GM12878 (cell line): ENCODE measurements around the gene TSFM. TPM values are rescaled to one million over a fixed set of nuclear protein-coding genes. Genes with fewer than 3 reads are reported as not detected.

Source experiments
- ATAC-seq: fragments of 200-7000 bp; cut with Tn5 transposase; 3 replicates; pipeline ENCODE4 v1.9.1; 2020; ENCODE audit warnings: mild to moderate bottlenecking, moderate library complexity
- BruUV-seq: library from RNA; stranded (reverse); fragments of 400-500 nt; replicated peaks from 2 replicates; lab custom pipeline; 2021; lab: Mats Ljungman, UMichigan
- CTCF ChIA-PET: fragments of 300-600 bp; sonication (Branson Sonifier 250); formaldehyde crosslinking; extraction: SDS; loops from one replicate; lab custom pipeline; 2021; ENCODE audit warnings: inconsistent platforms; lab: Yijun Ruan, JAX
- POLR2A ChIA-PET: fragments of 350-600 bp; formaldehyde crosslinking; extraction: SDS; loops from one replicate; lab custom pipeline; 2021; ENCODE audit warnings: inconsistent platforms; lab: Charles Lee
- RAD21 ChIA-PET: fragments of 300-600 bp; sonication (Branson Sonifier 250); formaldehyde crosslinking; loops from one replicate; lab custom pipeline; 2023; ENCODE audit warnings: antibody characterized with exemption; ENCODE audit not compliant: unreplicated experiment; lab: Charles Lee
- SMC1A ChIA-PET: fragments of 300-600 bp; sonication (Branson Sonifier 250); formaldehyde crosslinking; loops from one replicate; lab custom pipeline; 2023; ENCODE audit not compliant: unreplicated experiment, uncharacterized antibody; lab: Charles Lee
- DNase-seq: peaks from one replicate; pipeline ENCODE4 v3.0.0-alpha.2; 2011; ENCODE audit warnings: low read depth, low spot score
- FAIRE-seq: peaks from 3 replicates; lab custom pipeline; 2011; peaks lifted over from hg19 to GRCh38; lab: Jason Lieb, UNC
- H2AFZ ChIP-seq: 2 replicates; pipeline ENCODE4 v1.6.0; 2011; ENCODE audit warnings: low read depth, low read length, control low read depth; ENCODE audit not compliant: control insufficient read depth
- H3K27ac ChIP-seq: 2 replicates; pipeline ENCODE4 v1.5.1; 2011; ENCODE audit warnings: control low read depth; ENCODE audit not compliant: control insufficient read depth, insufficient read depth
- H3K27me3 ChIP-seq, 2 experiments: replicated peaks in 1 of 2; 2 replicates each; pipeline versions ENCODE4 v1.6.0 to v1.6.1; 2011; ENCODE audit warnings: low read length in 1 of 2; ENCODE audit not compliant: control insufficient read depth in 2 of 2, insufficient read depth in 2 of 2
- H3K36me3 ChIP-seq, 2 experiments: 2 replicates each; pipeline ENCODE4 v1.5.1; 2011; ENCODE audit warnings: low read length in 1 of 2; ENCODE audit not compliant: control insufficient read depth in 2 of 2, insufficient read depth in 2 of 2
- H3K4me1 ChIP-seq: 2 replicates; pipeline ENCODE4 v1.6.1; 2011; ENCODE audit warnings: mild to moderate bottlenecking, low read length, moderate library complexity, mixed read lengths; ENCODE audit not compliant: control insufficient read depth, insufficient read depth
- H3K4me2 ChIP-seq: 2 replicates; pipeline ENCODE4 v1.6.0; 2011; ENCODE audit warnings: control low read depth; ENCODE audit not compliant: control insufficient read depth, insufficient read depth
- H3K4me3 ChIP-seq: fragments of 200-600 bp; sonication (generic); 2 replicates; pipeline ENCODE4 v1.5.1; 2016
- H3K79me2 ChIP-seq: 2 replicates; pipeline ENCODE4 v1.6.0; 2011; ENCODE audit warnings: low read length; ENCODE audit not compliant: control insufficient read depth, insufficient read depth
- H3K9ac ChIP-seq: 2 replicates; pipeline ENCODE4 v1.8.0; 2011; ENCODE audit warnings: low read length, control low read depth, mixed read lengths; ENCODE audit not compliant: control insufficient read depth, insufficient read depth
- H3K9me3 ChIP-seq: replicated peaks from 3 replicates; pipeline ENCODE4 v1.5.1; 2011; ENCODE audit warnings: mild to moderate bottlenecking, low read length; ENCODE audit not compliant: control insufficient read depth, insufficient read depth
- H4K20me1 ChIP-seq: 2 replicates; pipeline ENCODE4 v1.6.0; 2011; ENCODE audit not compliant: control insufficient read depth, insufficient read depth
- EED ChIP-seq: sonication (generic); IDR thresholded peaks from 2 replicates; pipeline ENCODE4 v1.6.1; 2016; ENCODE audit warnings: antibody characterized with exemption, low read depth
- HDAC6 ChIP-seq: fragments of 200-600 bp; sonication (generic); IDR thresholded peaks from one replicate; pipeline ENCODE4 v1.8.0; 2017; ENCODE audit warnings: antibody characterized with exemption; ENCODE audit not compliant: unreplicated experiment
- IKZF1 ChIP-seq: fragments of 450-650 bp; conservative IDR thresholded peaks from 2 replicates; pipeline ENCODE4 v1.6.1; 2017; ENCODE audit warnings: antibody characterized with exemption, mild to moderate bottlenecking
- NRF1 ChIP-seq: conservative IDR thresholded peaks from 2 replicates; pipeline ENCODE4 v1.6.1; 2011; ENCODE audit warnings: mild to moderate bottlenecking, low read depth, low read length, improper control_type of control experiment
- POLR2A ChIP-seq: IDR thresholded peaks from 2 replicates; pipeline ENCODE4 v1.6.1; 2011; ENCODE audit warnings: low read depth, mild to moderate bottlenecking, low read length
- SMARCA5 ChIP-seq: fragments of 450-650 bp; IDR thresholded peaks from 2 replicates; pipeline ENCODE4 v1.6.1; 2017; ENCODE audit warnings: mild to moderate bottlenecking
- SMC3 ChIP-seq: IDR thresholded peaks from 2 replicates; pipeline ENCODE4 v1.6.1; 2011; ENCODE audit warnings: low read length, improper control_type of control experiment, borderline replicate concordance
- TCF3 ChIP-seq: IDR thresholded peaks from 2 replicates; pipeline ENCODE4 v1.6.1; 2012; ENCODE audit warnings: low read depth, mild to moderate bottlenecking, low read length, borderline replicate concordance; ENCODE audit not compliant: insufficient read depth
- WGBS: methylation state at CpG from one replicate; pipeline ENCODE4 v1.1.6; 2016; ENCODE audit warnings: low lambda C conversion rate; ENCODE audit not compliant: insufficient replicate concordance, insufficient coverage; ENCODE audit errors: missing lambda C conversion rate; 5-methylcytosine and 5-hydroxymethylcytosine counted together
- in situ Hi-C: fragments of 300-500 bp; cut with MboI; formaldehyde crosslinking; loops from 9 replicates; pipeline ENCODE4 v1.14.3; 2018; ENCODE audit warnings: mixed read lengths
- intact Hi-C: fragments of 100-400 bp; cut with micrococcal nuclease; formaldehyde crosslinking; loops from one replicate; pipeline ENCODE4 v1.14.2; 2022; ENCODE audit not compliant: unreplicated experiment
- polyA plus RNA-seq, 11 experiments: library from polyadenylated mRNA; depleted of rRNA in 4 of 11; unstranded in 6 of 11; stranded (reverse) in 5 of 11; fragments of >200 nt; fragmentation: Nextera tagmentation in 4 of 11; fragmentation: Illumina TruSeq in 1 of 11; extraction: Ambion mirVana in 4 of 11; extraction: Trizol in 1 of 11; gene quantifications; 1 replicate in 1 of 11; 2 replicates in 10 of 11; pipeline versions ENCODE4 v1.2.1 to v1.2.3, GENCODE V29; 2011 to 2016; ENCODE audit warnings: inconsistent platforms in 2 of 11, missing spikeins in 2 of 11, low read depth in 1 of 11
- total RNA-seq, 4 experiments: library from RNA; depleted of rRNA in 3 of 4; stranded (reverse); fragments of >200 nt in 3 of 4; fragmentation: Illumina TruSeq in 1 of 4; extraction: Trizol in 1 of 4; gene quantifications; 2 replicates each; pipeline versions ENCODE4 v1.2.1 to v1.2.3, GENCODE V29; 2013 to 2021
- TF ChIP-seq, protein P1 (sequence below), 3 experiments: IDR thresholded peaks in 2 of 3; conservative IDR thresholded peaks in 1 of 3; 2 replicates each; pipeline ENCODE4 v1.5.1; 2011; ENCODE audit warnings: low read depth in 3 of 3, low read length in 3 of 3, mild to moderate bottlenecking in 3 of 3, control low read depth in 2 of 3, moderate library complexity in 2 of 3, inconsistent platforms in 1 of 3, mixed read lengths in 1 of 3; ENCODE audit not compliant: control insufficient read depth in 2 of 3, insufficient read depth in 1 of 3; ENCODE audit errors: extremely low read depth in 1 of 3
- TF ChIP-seq, protein P2 (sequence below): fragments of 150-350 bp; IDR thresholded peaks from 2 replicates; pipeline ENCODE4 v1.6.1; 2016; ENCODE audit warnings: low read depth, low read length

Gene TSFM
- total and polyA plus RNA-seq, 10 of the 15 experiments (the other 5 are each of a cell fraction or from before 2014, with no cell fraction given) = 36.7 to 132 (median 45.6) TPM

DNA sequence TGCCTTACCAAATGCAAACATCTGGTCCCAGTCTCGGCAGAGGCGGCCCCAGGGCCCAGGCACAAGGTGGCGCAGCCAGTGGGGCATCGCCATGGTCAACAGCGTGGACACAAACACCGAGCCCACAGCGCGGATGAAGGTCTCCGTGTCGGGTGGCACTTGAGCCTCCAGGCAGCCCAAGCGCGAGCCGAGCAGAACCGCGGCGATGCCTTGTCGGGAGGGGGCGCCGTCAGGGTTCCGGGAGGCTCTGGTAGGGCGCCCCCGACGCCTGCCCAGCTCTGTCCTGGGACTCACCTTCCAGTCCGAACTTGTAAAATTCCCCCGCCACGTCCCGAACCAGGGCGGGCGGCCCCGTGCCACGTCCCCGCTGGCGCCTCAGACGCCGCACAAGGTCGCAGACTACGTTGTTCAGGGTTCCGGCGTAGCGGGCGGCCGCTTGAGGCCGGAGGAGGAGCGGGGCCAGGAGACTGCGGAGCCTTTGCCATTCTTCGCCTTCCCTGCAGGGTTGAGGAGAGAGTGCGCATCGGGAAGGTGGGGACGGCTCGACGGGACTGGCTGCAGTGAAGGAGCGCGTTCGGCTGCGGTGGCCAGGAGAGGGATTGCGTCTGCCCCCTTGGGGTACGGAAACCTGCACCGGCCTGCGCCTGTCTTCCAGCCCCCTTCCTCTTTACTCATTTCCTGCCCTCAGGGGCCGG lies 17.4 kb upstream of the TSFM start:
- 4% methylated on average over 60 of the region's 60 CpGs for WGBS
- FAIRE-seq = no peak
- RAD21 ChIA-PET = no interaction called here
- Histone ChIP-seq H3K4me3 (peak overlapping the region; percentile 65; the same call in 1 of the 2 replicates), H4K20me1 (no peaks in the 10 kb centered on the region), H3K27ac (no peak overlapping the region), H3K4me2 (peak overlapping the region; percentile 95), H3K27me3 (peaks cover 11 to 23% of the 10 kb centered on the region in 2 experiments; a peak in 3 of 4 replicates), H2AFZ (peak overlapping the region; percentile 81), H3K4me1 (peaks cover 22% of the 10 kb centered on the region), H3K79me2 (no peaks in the 10 kb centered on the region), H3K36me3 (no peaks in the 10 kb centered on the region; a peak in 1 of 4 replicates), H3K9ac (peak overlapping the region; percentile 20; the same call in 1 of the 2 replicates), H3K9me3 (no peaks in the 10 kb centered on the region)
- SMC1A ChIA-PET = interaction anchor here (1.7 kb wide), 1 partner anchor 9 kb away, joined by 5 read pairs; no protein-coding TSS in a partner anchor
- DNase-seq = no peak
- CTCF ChIA-PET = interaction anchor here (0.7 to 7.3 kb wide), 5 partner anchors 10 to 120 kb away, joined by 3 to 62 read pairs (median 3); partner anchors contain the start of gene MARCHF9
- no TSS peak for BruUV-seq
- POLR2A ChIA-PET = interaction anchor here (0.6 to 1.5 kb wide), 2 partner anchors 9 to 1089 kb away, joined by 4 to 5 read pairs; no protein-coding TSS in a partner anchor
- in situ Hi-C loops (no loop called here), intact Hi-C loops (no loop called here)
- peak; percentile 84 for ATAC-seq
- TF ChIP-seq TCF3 (no peak), IKZF1 (peak; percentile 44), EED (peak; percentile 42; the same call in 1 of the 2 replicates), SMARCA5 (peak; percentile 57), HDAC6 (peak; percentile 54), SMC3 (peak; percentile 4; the same call in 1 of the 2 replicates), NRF1 (no peak), POLR2A (peak; percentile 56; the same call in 1 of the 2 replicates)
- TF ChIP-seq, protein P1, sequence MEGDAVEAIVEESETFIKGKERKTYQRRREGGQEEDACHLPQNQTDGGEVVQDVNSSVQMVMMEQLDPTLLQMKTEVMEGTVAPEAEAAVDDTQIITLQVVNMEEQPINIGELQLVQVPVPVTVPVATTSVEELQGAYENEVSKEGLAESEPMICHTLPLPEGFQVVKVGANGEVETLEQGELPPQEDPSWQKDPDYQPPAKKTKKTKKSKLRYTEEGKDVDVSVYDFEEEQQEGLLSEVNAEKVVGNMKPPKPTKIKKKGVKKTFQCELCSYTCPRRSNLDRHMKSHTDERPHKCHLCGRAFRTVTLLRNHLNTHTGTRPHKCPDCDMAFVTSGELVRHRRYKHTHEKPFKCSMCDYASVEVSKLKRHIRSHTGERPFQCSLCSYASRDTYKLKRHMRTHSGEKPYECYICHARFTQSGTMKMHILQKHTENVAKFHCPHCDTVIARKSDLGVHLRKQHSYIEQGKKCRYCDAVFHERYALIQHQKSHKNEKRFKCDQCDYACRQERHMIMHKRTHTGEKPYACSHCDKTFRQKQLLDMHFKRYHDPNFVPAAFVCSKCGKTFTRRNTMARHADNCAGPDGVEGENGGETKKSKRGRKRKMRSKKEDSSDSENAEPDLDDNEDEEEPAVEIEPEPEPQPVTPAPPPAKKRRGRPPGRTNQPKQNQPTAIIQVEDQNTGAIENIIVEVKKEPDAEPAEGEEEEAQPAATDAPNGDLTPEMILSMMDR (IDR thresholded peaks at IDR 0.05 in 2 of 3, conservative IDR thresholded peaks at IDR 0.05 in 1 of 3; ENCODE audit: control insufficient read depth in 2 of 3, extremely low read depth in 1 of 3, insufficient read depth in 1 of 3, low read depth in 3 of 3, low read length in 3 of 3) = peak; percentile 35 to 45 (median 42)
- TF ChIP-seq, protein P2, sequence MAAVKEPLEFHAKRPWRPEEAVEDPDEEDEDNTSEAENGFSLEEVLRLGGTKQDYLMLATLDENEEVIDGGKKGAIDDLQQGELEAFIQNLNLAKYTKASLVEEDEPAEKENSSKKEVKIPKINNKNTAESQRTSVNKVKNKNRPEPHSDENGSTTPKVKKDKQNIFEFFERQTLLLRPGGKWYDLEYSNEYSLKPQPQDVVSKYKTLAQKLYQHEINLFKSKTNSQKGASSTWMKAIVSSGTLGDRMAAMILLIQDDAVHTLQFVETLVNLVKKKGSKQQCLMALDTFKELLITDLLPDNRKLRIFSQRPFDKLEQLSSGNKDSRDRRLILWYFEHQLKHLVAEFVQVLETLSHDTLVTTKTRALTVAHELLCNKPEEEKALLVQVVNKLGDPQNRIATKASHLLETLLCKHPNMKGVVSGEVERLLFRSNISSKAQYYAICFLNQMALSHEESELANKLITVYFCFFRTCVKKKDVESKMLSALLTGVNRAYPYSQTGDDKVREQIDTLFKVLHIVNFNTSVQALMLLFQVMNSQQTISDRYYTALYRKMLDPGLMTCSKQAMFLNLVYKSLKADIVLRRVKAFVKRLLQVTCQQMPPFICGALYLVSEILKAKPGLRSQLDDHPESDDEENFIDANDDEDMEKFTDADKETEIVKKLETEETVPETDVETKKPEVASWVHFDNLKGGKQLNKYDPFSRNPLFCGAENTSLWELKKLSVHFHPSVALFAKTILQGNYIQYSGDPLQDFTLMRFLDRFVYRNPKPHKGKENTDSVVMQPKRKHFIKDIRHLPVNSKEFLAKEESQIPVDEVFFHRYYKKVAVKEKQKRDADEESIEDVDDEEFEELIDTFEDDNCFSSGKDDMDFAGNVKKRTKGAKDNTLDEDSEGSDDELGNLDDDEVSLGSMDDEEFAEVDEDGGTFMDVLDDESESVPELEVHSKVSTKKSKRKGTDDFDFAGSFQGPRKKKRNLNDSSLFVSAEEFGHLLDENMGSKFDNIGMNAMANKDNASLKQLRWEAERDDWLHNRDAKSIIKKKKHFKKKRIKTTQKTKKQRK = no peak
